ENCODE results near the gene WWOX. TPM values are rescaled to one million over a fixed set of nuclear protein-coding genes. Genes with fewer than 3 reads are reported as not detected.
A peak's percentile ranks its signal among the peaks of the same experiment; 100 is the strongest.

The WWOX gene
- total and polyA plus RNA-seq, 2 of the 13 experiments (the other 11 are each of a cell fraction or from before 2014, with no cell fraction given) = 9.1 to 37.4 TPM

DNA sequence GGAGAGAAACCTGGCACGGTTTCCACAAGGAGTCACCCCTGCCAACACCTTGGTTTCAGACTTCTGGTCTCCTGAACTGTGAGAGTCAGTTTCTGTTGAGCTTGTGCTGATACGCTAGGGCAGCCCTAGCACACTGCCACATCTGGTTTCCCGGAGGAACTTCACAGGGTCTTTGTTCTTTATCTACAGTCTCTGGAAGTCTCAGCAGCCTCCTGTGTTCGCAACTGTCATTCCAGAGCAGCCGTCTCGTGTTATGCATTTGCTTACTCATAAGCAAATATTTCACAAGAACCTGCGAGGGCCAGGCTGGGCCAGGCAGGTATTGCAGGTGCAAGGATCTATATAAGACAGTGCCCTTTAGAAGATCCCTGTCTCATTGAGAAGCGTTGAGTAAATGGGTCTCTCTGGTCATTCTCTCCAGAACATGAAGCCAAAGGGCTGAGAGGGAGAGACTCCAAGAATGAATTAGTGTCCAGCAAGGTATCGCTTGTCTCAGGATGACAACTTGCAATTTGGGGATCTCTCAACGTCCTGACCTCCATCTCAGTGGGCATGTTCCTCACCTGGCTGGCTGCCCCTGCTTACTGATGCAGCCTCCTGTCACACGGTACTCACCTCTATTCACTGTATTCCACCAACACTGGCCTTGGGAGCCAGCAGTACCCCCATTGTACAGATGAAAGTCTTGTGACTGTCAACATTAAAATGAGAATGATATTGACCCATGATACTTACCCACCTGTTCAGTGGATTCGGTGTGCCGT lies 141.2 kb downstream of the WWOX start (continued):
- TF ChIP-seq, protein P1, sequence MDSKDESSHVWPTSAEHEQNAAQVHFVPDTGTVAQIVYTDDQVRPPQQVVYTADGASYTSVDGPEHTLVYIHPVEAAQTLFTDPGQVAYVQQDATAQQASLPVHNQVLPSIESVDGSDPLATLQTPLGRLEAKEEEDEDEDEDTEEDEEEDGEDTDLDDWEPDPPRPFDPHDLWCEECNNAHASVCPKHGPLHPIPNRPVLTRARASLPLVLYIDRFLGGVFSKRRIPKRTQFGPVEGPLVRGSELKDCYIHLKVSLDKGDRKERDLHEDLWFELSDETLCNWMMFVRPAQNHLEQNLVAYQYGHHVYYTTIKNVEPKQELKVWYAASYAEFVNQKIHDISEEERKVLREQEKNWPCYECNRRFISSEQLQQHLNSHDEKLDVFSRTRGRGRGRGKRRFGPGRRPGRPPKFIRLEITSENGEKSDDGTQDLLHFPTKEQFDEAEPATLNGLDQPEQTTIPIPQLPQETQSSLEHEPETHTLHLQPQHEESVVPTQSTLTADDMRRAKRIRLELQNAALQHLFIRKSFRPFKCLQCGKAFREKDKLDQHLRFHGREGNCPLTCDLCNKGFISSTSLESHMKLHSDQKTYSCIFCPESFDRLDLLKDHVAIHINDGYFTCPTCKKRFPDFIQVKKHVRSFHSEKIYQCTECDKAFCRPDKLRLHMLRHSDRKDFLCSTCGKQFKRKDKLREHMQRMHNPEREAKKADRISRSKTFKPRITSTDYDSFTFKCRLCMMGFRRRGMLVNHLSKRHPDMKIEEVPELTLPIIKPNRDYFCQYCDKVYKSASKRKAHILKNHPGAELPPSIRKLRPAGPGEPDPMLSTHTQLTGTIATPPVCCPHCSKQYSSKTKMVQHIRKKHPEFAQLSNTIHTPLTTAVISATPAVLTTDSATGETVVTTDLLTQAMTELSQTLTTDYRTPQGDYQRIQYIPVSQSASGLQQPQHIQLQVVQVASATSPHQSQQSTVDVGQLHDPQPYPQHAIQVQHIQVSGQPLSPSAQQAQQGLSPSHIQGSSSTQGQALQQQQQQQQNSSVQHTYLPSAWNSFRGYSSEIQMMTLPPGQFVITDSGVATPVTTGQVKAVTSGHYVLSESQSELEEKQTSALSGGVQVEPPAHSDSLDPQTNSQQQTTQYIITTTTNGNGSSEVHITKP (CRISPR knock-in tag; IDR thresholded peaks at IDR 0.05; ENCODE audit: low read depth) = peak; percentile 33; the same call in 1 of the 2 replicates
- peak; percentile 82 for TF ChIP-seq BHLHE40 (IDR thresholded peaks at IDR 0.05; ENCODE audit: low read length)
- TF ChIP-seq ISL2 (CRISPR knock-in tag; IDR thresholded peaks at IDR 0.05) = peak; percentile 76
- no peak for TF ChIP-seq GATAD1 (CRISPR knock-in tag; IDR thresholded peaks at IDR 0.05)
- TF ChIP-seq ZBTB7B (CRISPR knock-in tag; IDR thresholded peaks at IDR 0.05) = peak; percentile 29; the same call in 1 of the 2 replicates
- TF ChIP-seq DNMT1 (CRISPR knock-in tag; IDR thresholded peaks at IDR 0.05) = no peak
- TF ChIP-seq, protein P2, sequence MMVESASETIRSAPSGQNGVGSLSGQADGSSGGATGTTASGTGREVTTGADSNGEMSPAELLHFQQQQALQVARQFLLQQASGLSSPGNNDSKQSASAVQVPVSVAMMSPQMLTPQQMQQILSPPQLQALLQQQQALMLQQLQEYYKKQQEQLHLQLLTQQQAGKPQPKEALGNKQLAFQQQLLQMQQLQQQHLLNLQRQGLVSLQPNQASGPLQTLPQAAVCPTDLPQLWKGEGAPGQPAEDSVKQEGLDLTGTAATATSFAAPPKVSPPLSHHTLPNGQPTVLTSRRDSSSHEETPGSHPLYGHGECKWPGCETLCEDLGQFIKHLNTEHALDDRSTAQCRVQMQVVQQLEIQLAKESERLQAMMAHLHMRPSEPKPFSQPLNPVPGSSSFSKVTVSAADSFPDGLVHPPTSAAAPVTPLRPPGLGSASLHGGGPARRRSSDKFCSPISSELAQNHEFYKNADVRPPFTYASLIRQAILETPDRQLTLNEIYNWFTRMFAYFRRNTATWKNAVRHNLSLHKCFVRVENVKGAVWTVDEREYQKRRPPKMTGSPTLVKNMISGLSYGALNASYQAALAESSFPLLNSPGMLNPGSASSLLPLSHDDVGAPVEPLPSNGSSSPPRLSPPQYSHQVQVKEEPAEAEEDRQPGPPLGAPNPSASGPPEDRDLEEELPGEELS (CRISPR knock-in tag; IDR thresholded peaks at IDR 0.05) = peak; percentile 80
- peak; percentile 55 for TF ChIP-seq RARA (CRISPR knock-in tag; IDR thresholded peaks at IDR 0.05)
- TF ChIP-seq, protein P3, sequence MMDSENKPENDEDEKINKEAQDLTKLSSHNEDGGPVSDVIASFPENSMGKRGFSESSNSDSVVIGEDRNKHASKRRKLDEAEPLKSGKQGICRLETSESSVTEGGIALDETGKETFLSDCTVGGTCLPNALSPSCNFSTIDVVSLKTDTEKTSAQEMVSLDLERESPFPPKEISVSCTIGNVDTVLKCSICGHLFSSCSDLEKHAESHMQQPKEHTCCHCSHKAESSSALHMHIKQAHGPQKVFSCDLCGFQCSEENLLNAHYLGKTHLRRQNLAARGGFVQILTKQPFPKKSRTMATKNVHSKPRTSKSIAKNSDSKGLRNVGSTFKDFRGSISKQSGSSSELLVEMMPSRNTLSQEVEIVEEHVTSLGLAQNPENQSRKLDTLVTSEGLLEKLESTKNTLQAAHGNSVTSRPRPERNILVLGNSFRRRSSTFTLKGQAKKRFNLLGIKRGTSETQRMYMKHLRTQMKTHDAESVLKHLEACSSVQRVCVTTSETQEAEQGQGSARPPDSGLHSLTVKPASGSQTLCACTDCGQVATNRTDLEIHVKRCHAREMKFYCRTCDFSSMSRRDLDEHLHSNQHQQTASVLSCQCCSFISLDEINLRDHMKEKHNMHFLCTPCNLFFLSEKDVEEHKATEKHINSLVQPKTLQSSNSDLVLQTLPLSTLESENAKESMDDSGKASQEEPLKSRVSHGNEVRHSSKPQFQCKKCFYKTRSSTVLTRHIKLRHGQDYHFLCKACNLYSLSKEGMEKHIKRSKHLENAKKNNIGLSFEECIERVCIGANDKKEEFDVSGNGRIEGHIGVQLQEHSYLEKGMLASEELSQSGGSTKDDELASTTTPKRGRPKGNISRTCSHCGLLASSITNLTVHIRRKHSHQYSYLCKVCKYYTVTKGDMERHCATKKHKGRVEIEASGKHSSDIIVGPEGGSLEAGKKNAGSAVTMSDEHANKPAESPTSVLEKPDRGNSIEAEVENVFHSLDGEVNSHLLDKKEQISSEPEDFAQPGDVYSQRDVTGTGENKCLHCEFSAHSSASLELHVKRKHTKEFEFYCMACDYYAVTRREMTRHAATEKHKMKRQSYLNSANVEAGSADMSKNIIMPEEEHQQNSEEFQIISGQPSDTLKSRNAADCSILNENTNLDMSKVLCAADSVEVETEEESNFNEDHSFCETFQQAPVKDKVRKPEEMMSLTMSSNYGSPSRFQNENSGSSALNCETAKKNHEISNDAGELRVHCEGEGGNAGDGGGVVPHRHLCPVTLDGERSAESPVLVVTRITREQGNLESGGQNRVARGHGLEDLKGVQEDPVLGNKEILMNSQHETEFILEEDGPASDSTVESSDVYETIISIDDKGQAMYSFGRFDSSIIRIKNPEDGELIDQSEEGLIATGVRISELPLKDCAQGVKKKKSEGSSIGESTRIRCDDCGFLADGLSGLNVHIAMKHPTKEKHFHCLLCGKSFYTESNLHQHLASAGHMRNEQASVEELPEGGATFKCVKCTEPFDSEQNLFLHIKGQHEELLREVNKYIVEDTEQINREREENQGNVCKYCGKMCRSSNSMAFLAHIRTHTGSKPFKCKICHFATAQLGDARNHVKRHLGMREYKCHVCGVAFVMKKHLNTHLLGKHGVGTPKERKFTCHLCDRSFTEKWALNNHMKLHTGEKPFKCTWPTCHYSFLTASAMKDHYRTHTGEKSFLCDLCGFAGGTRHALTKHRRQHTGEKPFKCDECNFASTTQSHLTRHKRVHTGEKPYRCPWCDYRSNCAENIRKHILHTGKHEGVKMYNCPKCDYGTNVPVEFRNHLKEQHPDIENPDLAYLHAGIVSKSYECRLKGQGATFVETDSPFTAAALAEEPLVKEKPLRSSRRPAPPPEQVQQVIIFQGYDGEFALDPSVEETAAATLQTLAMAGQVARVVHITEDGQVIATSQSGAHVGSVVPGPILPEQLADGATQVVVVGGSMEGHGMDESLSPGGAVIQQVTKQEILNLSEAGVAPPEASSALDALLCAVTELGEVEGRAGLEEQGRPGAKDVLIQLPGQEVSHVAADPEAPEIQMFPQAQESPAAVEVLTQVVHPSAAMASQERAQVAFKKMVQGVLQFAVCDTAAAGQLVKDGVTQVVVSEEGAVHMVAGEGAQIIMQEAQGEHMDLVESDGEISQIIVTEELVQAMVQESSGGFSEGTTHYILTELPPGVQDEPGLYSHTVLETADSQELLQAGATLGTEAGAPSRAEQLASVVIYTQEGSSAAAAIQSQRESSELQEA (CRISPR knock-in tag; IDR thresholded peaks at IDR 0.05; ENCODE audit: not compliant biosample characterization) = no peak
- TF ChIP-seq ZEB1 (IDR thresholded peaks at IDR 0.05; ENCODE audit: insufficient replicate concordance, low read depth) = peak; percentile 97
- TF ChIP-seq ZNF562 (CRISPR knock-in tag; IDR thresholded peaks at IDR 0.05; ENCODE audit: borderline replicate concordance) = no peak
- 0 out of 4 replicates have a peak, but pooled peaks of 1 of the 2 experiments have one; percentile 19 for TF ChIP-seq MAFK (conservative IDR thresholded peaks at IDR 0.05 in 1 of 2, IDR thresholded peaks at IDR 0.05 in 1 of 2; ENCODE audit: low read length in 2 of 2)
- no peak for TF ChIP-seq ATF7 (IDR thresholded peaks at IDR 0.05)
- no peak for TF ChIP-seq ATF7 (CRISPR knock-in tag; IDR thresholded peaks at IDR 0.05)
